HepG2 (cell line): ENCODE measurements around the gene PITX3. TPM values are rescaled to one million over a fixed set of nuclear protein-coding genes. Genes with fewer than 3 reads are reported as not detected.

ENCODE experiments used
- ARHGAP35 ChIP-seq: sonication (generic); formaldehyde crosslinking; IDR thresholded peaks from 2 replicates; pipeline ENCODE4 v1.9.0; 2022; ENCODE audit warnings: mild to moderate bottlenecking, inconsistent platforms, moderate library complexity, missing genetic modification reagents, borderline replicate concordance
- ELF3 ChIP-seq: IDR thresholded peaks from 2 replicates; pipeline ENCODE4 v1.6.1; 2016; ENCODE audit warnings: missing genetic modification reagents, missing compliant biosample characterization
- GPBP1L1 ChIP-seq: sonication (generic); formaldehyde crosslinking; IDR thresholded peaks from 2 replicates; pipeline ENCODE4 v1.5.0; 2020; ENCODE audit warnings: mild to moderate bottlenecking, missing genetic modification reagents
- HMGXB4 ChIP-seq, 2 experiments: sonication (generic) in 1 of 2; formaldehyde crosslinking in 1 of 2; IDR thresholded peaks; 2 replicates each; pipeline versions ENCODE4 v1.4.0 to v1.6.1; 2018 to 2020; ENCODE audit warnings: missing genetic modification reagents in 2 of 2, borderline replicate concordance in 1 of 2, low read depth in 1 of 2, mild to moderate bottlenecking in 1 of 2, missing biosample characterization in 1 of 2
- MAZ ChIP-seq, 2 experiments: sonication (generic) in 1 of 2; formaldehyde crosslinking in 1 of 2; IDR thresholded peaks; 2 replicates each; pipeline versions ENCODE4 v1.5.0 to v1.6.1; 2012 to 2020; ENCODE audit warnings: low read depth in 2 of 2, mild to moderate bottlenecking in 2 of 2, borderline replicate concordance in 1 of 2, improper control_type of control experiment in 1 of 2, low read length in 1 of 2, missing genetic modification reagents in 1 of 2, moderate library complexity in 1 of 2
- MYC ChIP-seq: sonication (generic); formaldehyde crosslinking; IDR thresholded peaks from 2 replicates; pipeline ENCODE4 v1.9.0; 2021; ENCODE audit warnings: missing genetic modification reagents, borderline replicate concordance
- NCOA1 ChIP-seq: sonication (generic); formaldehyde crosslinking; IDR thresholded peaks from 2 replicates; pipeline ENCODE4 v1.9.0; 2021; ENCODE audit warnings: missing genetic modification reagents
- ZNF280D ChIP-seq: sonication (generic); formaldehyde crosslinking; IDR thresholded peaks from 2 replicates; pipeline ENCODE4 v1.5.1; 2020; ENCODE audit warnings: mild to moderate bottlenecking, missing genetic modification reagents
- ZNF609 ChIP-seq: sonication (generic); formaldehyde crosslinking; IDR thresholded peaks from 2 replicates; pipeline ENCODE4 v1.4.0; 2020; ENCODE audit warnings: mild to moderate bottlenecking, missing genetic modification reagents, borderline replicate concordance
- ZNF687 ChIP-seq: sonication (generic); formaldehyde crosslinking; IDR thresholded peaks from 2 replicates; pipeline ENCODE4 v1.5.1; 2020; ENCODE audit warnings: mild to moderate bottlenecking, missing genetic modification reagents, moderate library complexity
- polyA plus RNA-seq, 8 experiments: library from polyadenylated mRNA; depleted of rRNA in 3 of 8; stranded (reverse) in 7 of 8; unstranded in 1 of 8; fragments of >200 nt; fragmentation: Illumina TruSeq in 4 of 8; extraction: Trizol in 4 of 8; gene quantifications; 2 replicates each; pipeline versions ENCODE4 v1.2.1 to v1.2.3, GENCODE V29; 2011 to 2016; ENCODE audit warnings: low read depth in 4 of 8, missing spikeins in 1 of 8, mixed read lengths in 1 of 8; ENCODE audit not compliant: insufficient read depth in 1 of 8
- total RNA-seq, 5 experiments: library from RNA; depleted of rRNA; stranded (reverse); fragments of >200 nt; fragmentation: Illumina TruSeq; extraction: Trizol; gene quantifications; 2 replicates each; pipeline ENCODE4 v1.2.3, GENCODE V29; 2016; ENCODE audit warnings: low read depth in 1 of 5

The PITX3 gene
- total and polyA plus RNA-seq, 2 of the 13 experiments (the other 11 are each of a cell fraction or from before 2014, with no cell fraction given): not detected

GRCh38 chr10:102241444-102242117 is at the start of gene PITX3 (continued):
- no peak for TF ChIP-seq ZNF609 (CRISPR knock-in tag)
- 0 out of 2 replicates have a peak, but pooled peaks have one; percentile 32 for TF ChIP-seq ZNF280D
- peak; percentile 14; the same call in 1 of the 2 replicates for TF ChIP-seq MAZ (IDR thresholded peaks at IDR 0.05; ENCODE audit: borderline replicate concordance, low read depth, low read length)
- peak; percentile 54; the same call in 1 of the 2 replicates for TF ChIP-seq MAZ (CRISPR knock-in tag; IDR thresholded peaks at IDR 0.05; ENCODE audit: low read depth)
- TF ChIP-seq ZNF687 (CRISPR knock-in tag): peak; percentile 74
- TF ChIP-seq ELF3 (CRISPR knock-in tag): 0 out of 2 replicates have a peak, but pooled peaks have one; percentile 21
- peak; percentile 63; the same call in 1 of the 2 replicates for TF ChIP-seq MYC (CRISPR knock-in tag)
- TF ChIP-seq ARHGAP35 (CRISPR knock-in tag): peak; percentile 26; the same call in 1 of the 2 replicates
- no peak for TF ChIP-seq GPBP1L1
- TF ChIP-seq HMGXB4 (CRISPR knock-in tag; IDR thresholded peaks at IDR 0.05; ENCODE audit: borderline replicate concordance in 1 of 2, low read depth in 1 of 2): peak; percentile 46 to 76; a peak in 3 of 4 replicates
- no peak for TF ChIP-seq NCOA1
